Brain pericyte (primary cell): ENCODE results near the gene CAP2.
"Not testable (repeated sequence)": the region's sequence is repeated elsewhere in the genome, so short reads cannot be mapped to it uniquely, and the experiment has no call there.

ENCODE experiments used
- DNase-seq: peaks from one replicate; pipeline ENCODE4 v3.0.0-alpha.2; 2012; ENCODE audit warnings: low read depth, low spot score

CAP2 gene

DNA sequence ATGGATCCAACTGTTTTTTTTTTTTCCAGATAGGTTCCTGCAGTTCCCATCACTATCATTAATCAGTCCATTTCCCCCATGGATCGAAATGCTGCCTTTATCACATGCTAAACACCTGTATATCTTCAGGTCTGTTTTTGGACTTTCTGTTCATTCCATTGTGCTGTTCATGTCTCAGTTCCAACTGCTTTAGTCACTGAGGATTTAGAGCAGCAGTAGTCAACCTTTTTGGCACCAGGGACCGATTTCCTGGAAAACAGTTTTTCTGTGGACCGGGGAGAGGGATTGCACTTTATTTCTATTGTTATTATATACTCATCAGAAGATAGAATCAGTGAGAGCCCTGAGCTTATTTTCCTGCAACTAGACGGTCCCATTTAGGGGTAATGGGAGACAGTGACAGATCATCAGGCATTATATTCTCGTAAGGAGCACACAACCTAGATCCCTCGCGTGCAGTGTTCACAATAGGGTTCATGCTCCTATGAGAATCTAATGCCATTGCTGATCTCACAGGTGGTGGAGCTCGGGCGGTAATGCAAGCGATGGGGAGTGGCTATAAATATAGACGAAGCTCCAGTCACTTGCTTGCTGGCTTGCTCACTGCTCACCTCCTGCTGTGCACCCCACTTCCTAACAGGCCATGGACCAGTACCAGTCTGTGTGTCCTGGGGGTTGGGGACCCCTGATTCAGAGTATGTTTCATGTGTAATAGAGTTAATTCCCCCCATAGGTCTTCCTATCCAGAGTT lies 46.0 kb downstream of the CAP2 start:
- no peak for DNase-seq

- not testable (repeated sequence) for DNase-seq
Measured at GRCh38 chr6:17440811-17441210, 47.4 kb downstream of the CAP2 start.

DNA sequence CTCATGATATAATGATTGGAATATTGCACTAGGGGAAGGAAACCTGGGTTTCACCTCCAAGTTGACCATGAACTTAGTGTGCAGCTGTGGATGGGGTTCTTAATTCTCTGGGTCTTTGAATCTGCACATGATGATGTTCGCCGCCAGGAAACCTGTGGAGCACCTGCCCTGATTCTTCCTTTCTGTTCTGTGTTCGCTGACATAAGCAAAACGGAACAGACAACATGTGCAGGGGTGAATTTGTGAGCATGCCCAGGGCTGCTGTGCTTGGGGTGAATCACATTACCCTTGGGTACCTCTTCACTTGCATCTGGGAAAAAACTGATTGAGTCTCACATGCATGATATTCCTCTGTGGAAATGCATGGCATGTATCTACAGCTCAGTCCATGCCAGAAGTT lies 48.8 kb downstream of the CAP2 start:
- no peak for DNase-seq

DNA sequence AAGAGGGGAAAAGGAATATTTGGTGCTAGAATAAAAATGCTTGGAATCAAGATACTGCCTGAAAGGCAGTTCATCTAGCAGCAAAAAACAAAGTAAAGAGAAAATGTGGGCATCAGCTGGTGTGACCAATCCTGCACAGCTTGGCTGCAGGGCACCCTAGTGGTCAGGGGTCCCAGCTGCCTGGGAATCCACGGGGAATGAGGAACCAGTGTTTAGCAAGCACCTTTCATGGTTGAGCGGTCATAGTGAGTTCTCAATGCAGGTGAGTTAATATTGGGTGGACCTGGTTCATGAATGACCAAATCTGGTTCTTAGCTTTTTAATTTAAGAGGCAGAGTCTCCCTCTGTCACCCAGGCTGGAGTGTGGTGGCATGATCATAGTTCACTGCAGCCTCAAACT lies 53.3 kb downstream of the CAP2 start:
- no peak for DNase-seq

DNA sequence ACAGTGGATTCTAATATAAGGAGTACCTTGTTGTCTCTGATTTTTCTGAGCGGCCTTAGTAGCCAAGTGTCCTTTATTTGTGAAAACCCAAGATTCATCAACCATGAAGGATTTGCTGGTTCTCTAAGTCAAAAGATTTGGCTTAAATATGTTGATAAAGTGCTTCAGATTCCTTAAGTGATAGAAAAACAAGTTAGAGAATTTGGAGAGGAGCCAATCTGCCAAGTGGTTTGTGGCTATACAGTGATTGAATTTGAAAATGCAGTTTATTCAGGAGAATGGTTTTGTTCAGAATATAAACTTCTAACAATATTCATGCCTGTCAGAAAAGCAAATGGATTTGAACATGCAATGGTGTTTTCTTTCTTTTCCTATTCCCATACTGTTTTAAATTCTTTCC lies 54.8 kb downstream of the CAP2 start:
- no peak for DNase-seq

GRCh38 chr6:17450397-17450796 lies 57.0 kb downstream of the CAP2 start:
- DNase-seq: no peak

- DNase-seq: no peak
Measured at GRCh38 chr6:17450832-17451231, 57.4 kb downstream of the CAP2 start.

DNA sequence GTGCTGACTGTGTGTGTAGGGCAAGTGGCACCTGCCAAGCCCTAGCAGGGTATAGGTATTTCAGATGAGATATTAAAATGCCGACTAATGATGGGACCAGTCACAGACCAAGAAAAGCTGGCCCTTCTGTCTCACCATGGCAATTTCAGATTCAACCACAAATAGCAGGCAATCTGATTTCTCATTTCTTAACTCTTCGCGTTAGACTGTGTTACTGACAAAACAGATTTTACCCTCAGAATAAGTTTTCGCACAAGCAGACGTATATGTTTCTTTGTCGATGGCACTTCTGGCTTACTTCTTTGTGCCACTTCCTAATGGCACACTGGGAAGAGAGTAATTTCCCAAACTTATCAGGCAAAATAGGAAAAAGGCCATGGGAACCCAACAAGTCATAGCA lies 58.7 kb downstream of the CAP2 start:
- no peak for DNase-seq

- no peak for DNase-seq
Measured at GRCh38 chr6:17454316-17455005, 61.1 kb downstream of the CAP2 start.

- DNase-seq: no peak
Measured at GRCh38 chr6:17455919-17456318, 62.5 kb downstream of the CAP2 start.

DNA sequence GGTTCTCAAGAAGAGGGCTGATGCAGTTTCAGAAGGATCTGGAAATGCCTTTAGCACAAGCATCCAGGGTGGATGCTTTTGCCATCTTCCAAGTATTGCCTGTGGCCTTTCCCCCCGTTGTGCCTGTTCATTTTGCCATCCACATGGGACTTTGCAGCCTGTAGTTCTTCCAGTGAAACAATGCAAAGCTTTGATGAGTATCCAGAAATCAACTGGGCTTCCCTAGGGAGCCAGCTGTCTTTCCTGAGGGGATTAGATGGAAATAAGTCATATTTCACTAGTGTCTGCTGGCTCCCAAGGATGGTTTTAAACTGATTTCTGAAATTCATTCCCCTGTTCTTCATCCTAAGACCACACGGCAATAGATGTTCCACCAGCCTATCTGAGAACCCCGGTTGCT lies 63.3 kb downstream of the CAP2 start:
- no peak for DNase-seq

GRCh38 chr6:17457405-17457804 lies 64.0 kb downstream of the CAP2 start:
- no peak for DNase-seq

DNA sequence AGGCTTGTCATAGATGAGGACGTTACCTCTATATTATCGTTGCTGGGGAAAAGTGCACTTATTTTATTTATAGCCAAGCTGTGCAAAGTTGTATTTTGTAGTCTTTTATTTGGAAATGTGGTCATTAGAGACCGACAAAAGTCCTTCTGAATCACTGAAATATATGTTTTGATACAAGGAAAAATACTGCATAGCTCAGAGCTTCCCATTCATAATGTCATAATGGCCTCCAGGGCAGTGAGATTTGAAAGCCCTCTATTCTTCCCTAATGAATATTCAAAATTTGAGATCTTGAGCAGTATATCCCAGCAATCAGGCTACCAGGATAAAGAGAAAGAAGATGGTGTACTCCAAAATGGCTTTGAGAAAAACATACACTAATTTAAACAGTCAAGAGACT lies 64.6 kb downstream of the CAP2 start:
- DNase-seq: no peak

- no peak for DNase-seq
Measured at GRCh38 chr6:17458966-17459365, 65.6 kb downstream of the CAP2 start.

GRCh38 chr6:17460862-17461261 lies 67.5 kb downstream of the CAP2 start:
- DNase-seq: no peak

DNA sequence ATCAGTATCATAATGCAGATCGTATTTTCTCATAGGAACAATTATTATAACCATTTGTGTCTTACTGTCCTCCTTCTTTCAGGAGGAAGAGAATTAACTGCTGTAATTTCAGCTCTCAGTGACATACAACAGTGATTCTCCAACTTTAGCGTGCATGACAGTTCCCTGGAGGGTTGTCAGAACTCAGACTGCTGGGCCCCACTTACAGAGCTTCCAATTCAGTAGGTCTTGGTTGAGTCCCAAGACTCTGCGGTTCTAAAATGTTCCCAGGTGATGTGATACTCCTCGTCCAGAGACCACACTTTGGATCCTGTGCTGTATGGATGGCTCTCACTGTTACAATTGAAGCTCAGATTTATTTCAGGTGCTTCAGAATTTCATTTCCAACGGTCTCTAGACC lies 72.8 kb downstream of the CAP2 start:
- no peak for DNase-seq

- DNase-seq: no peak
Measured at GRCh38 chr6:17466707-17467106, 73.3 kb downstream of the CAP2 start.

DNA sequence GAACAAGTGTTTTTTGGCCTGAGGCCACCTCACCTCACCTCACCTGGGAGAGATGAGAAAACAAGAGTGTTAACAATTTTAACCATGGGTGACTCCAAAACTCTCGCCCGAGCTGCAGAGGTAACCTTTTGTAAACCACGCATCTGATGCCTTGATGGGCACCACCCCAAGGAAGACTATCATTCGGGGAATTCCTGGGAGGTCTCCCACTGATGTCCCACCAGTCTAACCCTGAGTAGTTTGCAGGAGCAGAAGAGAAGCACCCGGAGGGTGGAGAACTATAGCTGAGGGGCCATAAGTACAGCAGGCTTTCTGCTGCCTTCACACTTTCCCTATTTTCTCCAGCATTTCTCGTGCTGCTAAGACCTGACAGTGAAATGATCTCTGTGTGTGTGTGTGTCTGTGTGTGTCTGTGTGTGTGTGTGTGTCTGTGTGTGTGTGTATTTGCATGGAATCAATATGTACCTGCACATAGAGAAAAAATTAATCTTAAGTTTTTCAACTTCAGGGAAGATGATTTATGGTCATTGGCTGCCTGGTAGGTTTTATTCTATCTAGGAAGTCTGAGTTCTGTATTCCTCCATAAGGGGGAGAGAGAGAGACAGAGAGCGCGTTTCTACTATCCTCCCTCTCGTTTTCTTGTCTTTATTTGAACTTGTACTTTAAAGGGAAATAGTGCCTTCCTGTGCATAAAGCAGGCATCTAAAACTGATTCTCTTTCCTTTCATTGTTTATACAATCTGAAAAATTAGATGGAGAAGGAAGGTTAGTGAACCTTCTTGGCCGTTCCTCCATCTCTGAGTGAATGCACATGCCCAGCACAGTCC lies 75.8 kb downstream of the CAP2 start:
- DNase-seq: no peak

GRCh38 chr6:17470202-17470937 lies 77.0 kb downstream of the CAP2 start:
- DNase-seq: no peak

GRCh38 chr6:17470938-17471327 lies 77.5 kb downstream of the CAP2 start:
- no peak for DNase-seq

DNA sequence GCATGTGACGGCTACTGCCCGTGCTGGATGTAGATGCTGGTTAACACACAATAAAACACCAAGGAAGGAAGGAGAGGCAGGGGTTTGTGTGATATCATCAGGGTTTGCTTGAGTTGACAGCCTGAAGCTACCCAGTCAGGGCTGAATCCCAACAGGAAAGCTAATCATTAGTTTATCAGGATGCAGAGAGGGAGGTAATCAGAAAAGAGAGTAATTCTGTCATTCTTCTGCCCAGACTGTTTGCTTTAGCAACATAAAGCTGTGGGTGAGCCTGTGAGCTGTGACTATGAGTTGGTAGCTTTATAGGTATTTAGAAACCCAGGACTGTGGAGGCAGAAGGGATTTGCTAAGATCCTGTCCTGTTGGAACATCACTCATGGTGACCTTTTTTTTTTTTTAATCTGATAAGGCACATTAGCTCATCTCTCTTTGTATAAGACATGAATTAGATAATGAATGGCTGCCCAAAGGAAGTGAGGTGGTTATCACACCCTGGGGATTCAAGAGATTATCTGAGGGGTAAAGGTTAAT lies 79.3 kb downstream of the CAP2 start:
- no peak for DNase-seq

DNA sequence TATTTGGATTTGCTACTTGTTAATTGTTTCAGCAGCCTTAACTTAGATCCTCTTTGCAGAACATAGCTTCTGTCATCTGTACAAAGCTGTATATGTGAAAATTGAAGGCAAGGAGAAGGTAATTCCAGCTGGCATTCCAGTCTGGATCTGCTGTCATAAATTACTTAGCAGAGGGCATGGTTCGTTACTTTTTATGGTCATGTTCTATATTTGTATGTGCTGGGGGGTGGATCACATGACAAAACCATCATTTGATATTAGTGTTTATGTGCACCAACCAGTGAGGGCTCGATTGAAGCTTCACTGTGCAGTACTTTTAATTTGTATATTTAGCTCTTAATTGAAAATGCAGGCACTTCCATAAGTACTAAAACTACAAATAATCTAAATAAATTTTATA lies 80.2 kb downstream of the CAP2 start:
- no peak for DNase-seq
